ENCODE results near the gene PLAAT4.
A peak's percentile ranks its signal among the peaks of the same experiment; 100 is the strongest.
"Not testable (repeated sequence)": the region's sequence is repeated elsewhere in the genome, so short reads cannot be mapped to it uniquely, and the experiment has no call there.

PLAAT4 gene

GRCh38 chr11:63572026-63572688 lies 35.5 kb downstream of the PLAAT4 start:
- TF ChIP-seq JUND (IDR thresholded peaks at IDR 0.05; ENCODE audit: low read depth): no peak
- DNase-seq (ENCODE audit: low read depth in 1 of 2, low spot score in 1 of 2): no peak

GRCh38 chr11:63573881-63574855 lies 37.6 kb downstream of the PLAAT4 start:
- DNase-seq (ENCODE audit: low read depth in 1 of 2, low spot score in 1 of 2): peak in 1 of 2 experiments; percentile 59
- TF ChIP-seq JUND (IDR thresholded peaks at IDR 0.05; ENCODE audit: low read depth): no peak

More at GRCh38 chr11:63572026-63572688, 35.5 kb downstream of the PLAAT4 start:
- in situ Hi-C loops (cut with HindIII; ENCODE audit: low pct_unique_long_range_greater_than_20kb, low sequenced_read_pairs): no loop called here

GRCh38 chr11:63574856-63575602 lies 38.4 kb downstream of the PLAAT4 start:
- no peak for TF ChIP-seq JUND (IDR thresholded peaks at IDR 0.05; ENCODE audit: low read depth)
- peak in 1 of 2 experiments; percentile 77 for DNase-seq (ENCODE audit: low read depth in 1 of 2, low spot score in 1 of 2)
- in situ Hi-C loops (cut with HindIII; ENCODE audit: low pct_unique_long_range_greater_than_20kb, low sequenced_read_pairs): no loop called here

More at GRCh38 chr11:63573881-63574855, 37.6 kb downstream of the PLAAT4 start:
- in situ Hi-C loops (cut with HindIII; ENCODE audit: low pct_unique_long_range_greater_than_20kb, low sequenced_read_pairs): no loop called here

GRCh38 chr11:63578882-63579281 lies 42.3 kb downstream of the PLAAT4 start:
- in situ Hi-C loops (cut with HindIII; ENCODE audit: low pct_unique_long_range_greater_than_20kb, low sequenced_read_pairs); DNase-seq (ENCODE audit: low read depth in 1 of 2, low spot score in 1 of 2): not testable (repeated sequence)

GRCh38 chr11:63581224-63581623 lies 44.6 kb downstream of the PLAAT4 start:
- DNase-seq (ENCODE audit: low read depth in 1 of 2, low spot score in 1 of 2): peak in 1 of 2 experiments; percentile 92
- in situ Hi-C loops (cut with HindIII; ENCODE audit: low pct_unique_long_range_greater_than_20kb, low sequenced_read_pairs): not testable (repeated sequence)
- TF ChIP-seq JUND (IDR thresholded peaks at IDR 0.05; ENCODE audit: low read depth): peak; percentile 61

- DNase-seq (ENCODE audit: low read depth in 1 of 2, low spot score in 1 of 2): no peak
- in situ Hi-C loops (cut with HindIII; ENCODE audit: low pct_unique_long_range_greater_than_20kb, low sequenced_read_pairs): no loop called here
- TF ChIP-seq JUND (IDR thresholded peaks at IDR 0.05; ENCODE audit: low read depth): no peak
These were observed 46.7 kb downstream of the PLAAT4 start for GRCh38 chr11:63583357-63583677.

- no peak for DNase-seq (ENCODE audit: low read depth in 1 of 2, low spot score in 1 of 2)
- no peak for TF ChIP-seq JUND (IDR thresholded peaks at IDR 0.05; ENCODE audit: low read depth)
- in situ Hi-C loops (cut with HindIII; ENCODE audit: low pct_unique_long_range_greater_than_20kb, low sequenced_read_pairs): no loop called here
These were observed 50.0 kb downstream of the PLAAT4 start for GRCh38 chr11:63586451-63587166.

GRCh38 chr11:63589000-63589399 lies 52.4 kb downstream of the PLAAT4 start:
- no peak for DNase-seq (ENCODE audit: low read depth in 1 of 2, low spot score in 1 of 2)
- in situ Hi-C loops (cut with HindIII; ENCODE audit: low pct_unique_long_range_greater_than_20kb, low sequenced_read_pairs): no loop called here
- TF ChIP-seq JUND (IDR thresholded peaks at IDR 0.05; ENCODE audit: low read depth): no peak

GRCh38 chr11:63590024-63590788 lies 53.6 kb downstream of the PLAAT4 start:
- in situ Hi-C loops (cut with HindIII; ENCODE audit: low pct_unique_long_range_greater_than_20kb, low sequenced_read_pairs): no loop called here

GRCh38 chr11:63592975-63593395 lies 56.4 kb downstream of the PLAAT4 start:
- in situ Hi-C loops (cut with HindIII; ENCODE audit: low pct_unique_long_range_greater_than_20kb, low sequenced_read_pairs): no loop called here
- peak; percentile 50 to 69 for DNase-seq (ENCODE audit: low read depth in 1 of 2, low spot score in 1 of 2)
- no peak for TF ChIP-seq JUND (IDR thresholded peaks at IDR 0.05; ENCODE audit: low read depth)

More at GRCh38 chr11:63590024-63590788, 53.6 kb downstream of the PLAAT4 start:
- DNase-seq (ENCODE audit: low read depth in 1 of 2, low spot score in 1 of 2): no peak
- no peak for TF ChIP-seq JUND (IDR thresholded peaks at IDR 0.05; ENCODE audit: low read depth)

GRCh38 chr11:63595296-63595695 lies 58.7 kb downstream of the PLAAT4 start:
- no peak for DNase-seq (ENCODE audit: low read depth in 1 of 2, low spot score in 1 of 2)
- TF ChIP-seq JUND (IDR thresholded peaks at IDR 0.05; ENCODE audit: low read depth): no peak
- in situ Hi-C loops (cut with HindIII; ENCODE audit: low pct_unique_long_range_greater_than_20kb, low sequenced_read_pairs): no loop called here

Data from T47D (cell line).